HepG2 (cell line): Measurements from ENCODE around the gene HTR1D. TPM values are rescaled to one million over a fixed set of nuclear protein-coding genes. Genes with fewer than 3 reads are reported as not detected.

ENCODE experiments used
- ATF4 ChIP-seq, 2 experiments: fragments of 450-650 bp in 1 of 2; sonication (generic) in 1 of 2; formaldehyde crosslinking; IDR thresholded peaks; 2 replicates each; pipeline versions ENCODE4 v1.5.0 to v1.8.0; 2020 to 2022; ENCODE audit warnings: mild to moderate bottlenecking in 1 of 2, missing genetic modification reagents in 1 of 2
- CTCF ChIP-seq: sonication (generic); formaldehyde crosslinking; IDR thresholded peaks from 2 replicates; pipeline ENCODE4 v1.5.0; 2020; ENCODE audit warnings: mild to moderate bottlenecking, missing genetic modification reagents, moderate library complexity
- GRHL1 ChIP-seq: sonication (generic); formaldehyde crosslinking; conservative IDR thresholded peaks from 2 replicates; pipeline ENCODE4 v1.8.0; 2022; ENCODE audit warnings: missing genetic modification reagents
- MTERF4 ChIP-seq: sonication (generic); formaldehyde crosslinking; IDR thresholded peaks from 2 replicates; pipeline ENCODE4 v1.8.0; 2023; ENCODE audit warnings: mild to moderate bottlenecking, missing genetic modification reagents
- RAD21 ChIP-seq: fragments of 450-650 bp; formaldehyde crosslinking; IDR thresholded peaks from 2 replicates; pipeline ENCODE4 v1.5.0; 2020; ENCODE audit warnings: mild to moderate bottlenecking
- SPEN ChIP-seq: sonication (generic); formaldehyde crosslinking; IDR thresholded peaks from 2 replicates; pipeline ENCODE4 v1.5.1; 2020; ENCODE audit warnings: low read depth, mild to moderate bottlenecking, missing genetic modification reagents
- STAG1 ChIP-seq: sonication (generic); formaldehyde crosslinking; IDR thresholded peaks from 2 replicates; pipeline ENCODE4 v1.4.0; 2020; ENCODE audit warnings: missing genetic modification reagents
- U2AF1 ChIP-seq: fragments of 200-400 bp; formaldehyde crosslinking; optimal IDR thresholded peaks from 2 replicates; pipeline ENCODE3; 2017; ENCODE audit warnings: mild to moderate bottlenecking, low read depth, low read length
- YY1 ChIP-seq: IDR thresholded peaks from 2 replicates; pipeline ENCODE4 v1.6.1; 2011; ENCODE audit warnings: low read length, low read depth, moderate library complexity, mild to moderate bottlenecking; ENCODE audit not compliant: insufficient read depth, insufficient replicate concordance
- ZBTB7A ChIP-seq: sonication (generic); formaldehyde crosslinking; IDR thresholded peaks from 2 replicates; pipeline ENCODE4 v1.8.0; 2022; ENCODE audit warnings: mild to moderate bottlenecking, missing genetic modification reagents
- ZNF142 ChIP-seq: sonication (generic); formaldehyde crosslinking; IDR thresholded peaks from 2 replicates; pipeline ENCODE4 v1.4.0; 2020; ENCODE audit warnings: missing genetic modification reagents
- ZNF276 ChIP-seq: sonication (generic); formaldehyde crosslinking; IDR thresholded peaks from 2 replicates; pipeline ENCODE4 v1.4.0; 2020; ENCODE audit warnings: mild to moderate bottlenecking, low read depth, missing genetic modification reagents
- ZNF563 ChIP-seq: sonication (generic); formaldehyde crosslinking; IDR thresholded peaks from 2 replicates; pipeline ENCODE4 v1.8.0; 2022; ENCODE audit warnings: mild to moderate bottlenecking, moderate library complexity, missing genetic modification reagents
- ZNF790 ChIP-seq: sonication (generic); formaldehyde crosslinking; IDR thresholded peaks from 2 replicates; pipeline ENCODE4 v1.8.0; 2022; ENCODE audit warnings: missing genetic modification reagents, mild to moderate bottlenecking, borderline replicate concordance
- polyA plus RNA-seq, 8 experiments: library from polyadenylated mRNA; depleted of rRNA in 3 of 8; stranded (reverse) in 7 of 8; unstranded in 1 of 8; fragments of >200 nt; fragmentation: Illumina TruSeq in 4 of 8; extraction: Trizol in 4 of 8; gene quantifications; 2 replicates each; pipeline versions ENCODE4 v1.2.1 to v1.2.3, GENCODE V29; 2011 to 2016; ENCODE audit warnings: low read depth in 4 of 8, missing spikeins in 1 of 8, mixed read lengths in 1 of 8; ENCODE audit not compliant: insufficient read depth in 1 of 8
- total RNA-seq, 5 experiments: library from RNA; depleted of rRNA; stranded (reverse); fragments of >200 nt; fragmentation: Illumina TruSeq; extraction: Trizol; gene quantifications; 2 replicates each; pipeline ENCODE4 v1.2.3, GENCODE V29; 2016; ENCODE audit warnings: low read depth in 1 of 5

HTR1D gene
- total and polyA plus RNA-seq, 2 of the 13 experiments (the other 11 are each of a cell fraction or from before 2014, with no cell fraction given), result 0.04 to 0.07 TPM

GRCh38 chr1:23216771-23217420, 406 bp downstream of the HTR1D start (continued):
- TF ChIP-seq GRHL1 (CRISPR knock-in tag) (no peak), U2AF1 (no peak), SPEN (CRISPR knock-in tag) (0 out of 2 replicates have a peak, but pooled peaks have one; percentile 5), ZBTB7A (CRISPR knock-in tag) (0 out of 2 replicates have a peak, but pooled peaks have one; percentile 6), YY1 (peak; percentile 31), MTERF4 (CRISPR knock-in tag) (0 out of 2 replicates have a peak, but pooled peaks have one; percentile 30), ATF4 (CRISPR knock-in tag; IDR thresholded peaks at IDR 0.05) (no peak), ZNF276 (CRISPR knock-in tag) (0 out of 2 replicates have a peak, but pooled peaks have one; percentile 32), ZNF142 (CRISPR knock-in tag) (peak; percentile 27; the same call in 1 of the 2 replicates), CTCF (CRISPR knock-in tag) (peak; percentile 72), ZNF563 (CRISPR knock-in tag) (0 out of 2 replicates have a peak, but pooled peaks have one; percentile 24), ZNF790 (CRISPR knock-in tag) (0 out of 2 replicates have a peak, but pooled peaks have one; percentile 19), RAD21 (peak; percentile 93), STAG1 (CRISPR knock-in tag) (peak; percentile 57)
